GM21360 (cell line): ENCODE results near the gene TBC1D2.
"Not testable (repeated sequence)": the region's sequence is repeated elsewhere in the genome, so short reads cannot be mapped to it uniquely, and the experiment has no call there.

Experiments
- ATAC-seq: cut with Tn5 transposase; IDR thresholded peaks from one replicate; pipeline ENCODE4 v1.9.1; 2021; ENCODE audit warnings: mild to moderate bottlenecking, moderate library complexity; ENCODE audit not compliant: unreplicated experiment

The TBC1D2 gene

GRCh38 chr9:98191671-98192502 is 63.6 kb downstream of the TBC1D2 start:
- peak; percentile 30 for ATAC-seq

GRCh38 chr9:98191181-98191608 is 64.3 kb downstream of the TBC1D2 start:
- ATAC-seq = no peak

GRCh38 chr9:98190757-98191105 is 64.7 kb downstream of the TBC1D2 start:
- ATAC-seq = no peak

- ATAC-seq = no peak
Observed at GRCh38 chr9:98189412-98189811, 66.0 kb downstream of the TBC1D2 start.

- ATAC-seq = no peak
Observed at GRCh38 chr9:98187926-98188325, 67.5 kb downstream of the TBC1D2 start.

GRCh38 chr9:98186236-98186635 is 69.2 kb downstream of the TBC1D2 start:
- ATAC-seq = no peak

- no peak for ATAC-seq
Observed at GRCh38 chr9:98185611-98186171, 69.8 kb downstream of the TBC1D2 start.

GRCh38 chr9:98185021-98185567 is 70.4 kb downstream of the TBC1D2 start:
- ATAC-seq = no peak

GRCh38 chr9:98184326-98184725 is 71.1 kb downstream of the TBC1D2 start:
- no peak for ATAC-seq

- no peak for ATAC-seq
Observed at GRCh38 chr9:98182889-98183599, 72.4 kb downstream of the TBC1D2 start.

- no peak for ATAC-seq
Observed at GRCh38 chr9:98182069-98182820, 73.2 kb downstream of the TBC1D2 start.

- no peak for ATAC-seq
Observed at GRCh38 chr9:98181746-98182068, 73.7 kb downstream of the TBC1D2 start.

- no peak for ATAC-seq
Observed at GRCh38 chr9:98180996-98181395, 74.5 kb downstream of the TBC1D2 start.

GRCh38 chr9:98178874-98179850 is 76.3 kb downstream of the TBC1D2 start:
- no peak for ATAC-seq

- no peak for ATAC-seq
Observed at GRCh38 chr9:98176391-98177259, 78.8 kb downstream of the TBC1D2 start.

GRCh38 chr9:98175762-98176161 is 79.7 kb downstream of the TBC1D2 start:
- ATAC-seq = no peak

GRCh38 chr9:98175028-98175569 is 80.3 kb downstream of the TBC1D2 start:
- ATAC-seq = no peak

GRCh38 chr9:98174502-98174918 is 80.9 kb downstream of the TBC1D2 start:
- not testable (repeated sequence) for ATAC-seq

GRCh38 chr9:98173181-98173580 is 82.3 kb downstream of the TBC1D2 start:
- ATAC-seq = no peak
